Measurements from ENCODE around the gene NF2. TPM values are rescaled to one million over a fixed set of nuclear protein-coding genes. Genes with fewer than 3 reads are reported as not detected.

The NF2 gene
- total RNA-seq, 1 experiment from 2014 or later = 50.9 TPM

- no peak overlapping the region for H3K9ac ChIP-seq (ENCODE audit: extremely low read depth, insufficient read length, low read length)
- H2BK5ac ChIP-seq (ENCODE audit: insufficient read length, low read length) = no peak overlapping the region
- no peak overlapping the region for H3K23ac ChIP-seq (ENCODE audit: insufficient read length, low read depth, low read length)
- no peak overlapping the region; a peak in 1 of 7 replicates for H3K27ac Mint-ChIP-seq
- no peak overlapping the region for H2AFZ ChIP-seq (ENCODE audit: low read length)
- peak; percentile 65 for TF ChIP-seq CTCF (conservative IDR thresholded peaks at IDR 0.05)
- peak; percentile 79 for DNase-seq
- H4K5ac ChIP-seq (ENCODE audit: insufficient read length, low read depth, low read length) = no peak overlapping the region
- no peak overlapping the region for H2BK120ac ChIP-seq (ENCODE audit: low read depth, low read length, poor library complexity, severe bottlenecking)
- H3K36me3 Mint-ChIP-seq (ENCODE audit: insufficient read depth in 1 of 3, low read depth in 3 of 3) = no peaks in the 10 kb centered on the region
- no peaks in the 10 kb centered on the region for H3K23me2 ChIP-seq (ENCODE audit: insufficient read length, low read depth, low read length, poor library complexity, severe bottlenecking)
- H3K4me1 Mint-ChIP-seq = peaks cover 9 to 11% of the 10 kb centered on the region in 2 experiments; a peak in 3 of 4 replicates
- no peaks in the 10 kb centered on the region for H3K79me1 ChIP-seq (ENCODE audit: insufficient read depth, low read depth, low read length, poor library complexity, severe bottlenecking)
- H3T11ph ChIP-seq (ENCODE audit: low read length) = no peak overlapping the region
- no peaks in the 10 kb centered on the region for H3K4me1 ChIP-seq (ENCODE audit: insufficient read depth, low read length)
- H2AK5ac ChIP-seq (ENCODE audit: insufficient read length, low read length) = no peak overlapping the region
- no peaks in the 10 kb centered on the region; a peak in 1 of 5 replicates for H3K9me3 Mint-ChIP-seq
- no peak overlapping the region for H3K56ac ChIP-seq (ENCODE audit: insufficient read length, low read depth, low read length)
- no peaks in the 10 kb centered on the region for H3K27me3 ChIP-seq (ENCODE audit: insufficient read depth, low read length)
- H4K20me1 ChIP-seq (ENCODE audit: control insufficient read depth, insufficient read depth, insufficient read length) = peaks cover 2% of the 10 kb centered on the region
- no peak overlapping the region for H3K27ac ChIP-seq (ENCODE audit: insufficient read length, low read depth, low read length)
- H3K27me3 Mint-ChIP-seq (ENCODE audit: low read depth) = peaks cover 44% of the 10 kb centered on the region
- no peak overlapping the region for H3K4me2 ChIP-seq (ENCODE audit: insufficient read depth, insufficient read length, low read length)
- H2BK15ac ChIP-seq (ENCODE audit: low read depth, low read length) = no peak overlapping the region
- no peak overlapping the region for H4K91ac ChIP-seq (ENCODE audit: insufficient read length, low read depth, low read length)
- H3K4me3 Mint-ChIP-seq = no peak overlapping the region
- no peaks in the 10 kb centered on the region for H3K79me2 ChIP-seq (ENCODE audit: insufficient read depth, low read length)
- H4K8ac ChIP-seq (replicated peaks; ENCODE audit: insufficient read length, low read depth, low read length) = no peak overlapping the region
- peak overlapping the region; percentile 19 for H3K18ac ChIP-seq (ENCODE audit: insufficient read length, low read depth, low read length)
- no CpG with 5 or more reads among the region's 17 CpGs for WGBS (ENCODE audit: extremely low coverage, insufficient read length, low lambda C conversion rate)
- H2BK12ac ChIP-seq (ENCODE audit: insufficient read length, low read depth, low read length) = no peak overlapping the region
- no peaks in the 10 kb centered on the region for H3K9me3 ChIP-seq (ENCODE audit: control insufficient read depth, low read depth, low read length)
- no peak overlapping the region for H3K14ac ChIP-seq (ENCODE audit: insufficient read depth, low read length)
- H2BK20ac ChIP-seq (ENCODE audit: low read depth, low read length, poor library complexity, severe bottlenecking) = no peak overlapping the region
- H3K4ac ChIP-seq (ENCODE audit: low read depth, low read length) = no peak overlapping the region
Measured at GRCh38 chr22:29727131-29727523, 123.7 kb downstream of the NF2 start.

Measured in H9 (cell line).